Liver (tissue), 9 donors: ENCODE results near the gene USP6NL. TPM values are rescaled to one million over a fixed set of nuclear protein-coding genes. Genes with fewer than 3 reads are reported as not detected.

Source experiments
- DNase-seq: peaks from one replicate; pipeline ENCODE4 v3.0.0-alpha.2; 2017; ENCODE audit warnings: low spot score
- H3K27ac ChIP-seq, 2 donors: one replicate each; pipeline ENCODE4 v1.7.0; 2013; ENCODE audit warnings: inconsistent platforms in 2 of 2, low read length in 2 of 2, control low read depth in 1 of 2, low read depth in 1 of 2, mild to moderate bottlenecking in 1 of 2
- H3K27me3 ChIP-seq, 4 donors: one replicate each; pipeline versions ENCODE4 v1.6.1 to v1.7.0; 2013; ENCODE audit warnings: low read length in 3 of 4, inconsistent platforms in 1 of 4, mild to moderate bottlenecking in 1 of 4, moderate library complexity in 1 of 4; ENCODE audit not compliant: control insufficient read depth in 4 of 4, insufficient read depth in 4 of 4
- H3K36me3 ChIP-seq, 4 donors: one replicate each; pipeline versions ENCODE4 v1.6.1 to v1.7.0; 2013; ENCODE audit warnings: low read length in 3 of 4, mild to moderate bottlenecking in 3 of 4, low read depth in 1 of 4, moderate library complexity in 1 of 4; ENCODE audit not compliant: control insufficient read depth in 4 of 4, insufficient read depth in 3 of 4
- H3K4me1 ChIP-seq, 4 donors: one replicate each; pipeline versions ENCODE4 v1.6.1 to v1.7.0; 2013; ENCODE audit warnings: low read length in 3 of 4, mild to moderate bottlenecking in 3 of 4, moderate library complexity in 1 of 4; ENCODE audit not compliant: control insufficient read depth in 4 of 4, insufficient read depth in 4 of 4
- H3K4me3 ChIP-seq, 3 donors: one replicate each; pipeline versions ENCODE4 v1.6.1 to v1.7.0; 2013; ENCODE audit warnings: low read length in 3 of 3, control low read depth in 1 of 3, low read depth in 1 of 3, mild to moderate bottlenecking in 1 of 3
- H3K9ac ChIP-seq, 2 donors: one replicate each; pipeline ENCODE4 v1.7.0; 2013; ENCODE audit warnings: low read length in 2 of 2, mild to moderate bottlenecking in 2 of 2, moderate library complexity in 2 of 2, control low read depth in 1 of 2, low read depth in 1 of 2
- H3K9me3 ChIP-seq, 4 donors: one replicate each; pipeline versions ENCODE4 v1.6.1 to v1.7.0; 2013; ENCODE audit warnings: low read length in 3 of 4; ENCODE audit not compliant: control insufficient read depth in 4 of 4
- ATF3 ChIP-seq: IDR thresholded peaks from 2 replicates; pipeline ENCODE4 v1.6.1; 2016; ENCODE audit warnings: antibody characterized with exemption
- EGR1 ChIP-seq, 2 donors: IDR thresholded peaks; 2 replicates each; pipeline ENCODE4 v1.6.1; 2016 to 2018; ENCODE audit warnings: antibody characterized with exemption in 2 of 2, low read depth in 2 of 2
- FOXA1 ChIP-seq: IDR thresholded peaks from 2 replicates; pipeline ENCODE4 v1.6.1; 2016; ENCODE audit warnings: antibody characterized with exemption
- FOXA2 ChIP-seq: IDR thresholded peaks from 2 replicates; pipeline ENCODE4 v1.6.1; 2016; ENCODE audit warnings: antibody characterized with exemption
- GABPA ChIP-seq, 2 donors: IDR thresholded peaks in 1 of 2; conservative IDR thresholded peaks in 1 of 2; 2 replicates each; pipeline ENCODE4 v1.6.1; 2016; ENCODE audit warnings: antibody characterized with exemption in 2 of 2, mild to moderate bottlenecking in 1 of 2, moderate library complexity in 1 of 2
- HNF4A ChIP-seq, 2 donors: conservative IDR thresholded peaks; 2 replicates each; pipeline ENCODE4 v1.6.1; 2016; ENCODE audit warnings: antibody characterized with exemption in 2 of 2, mild to moderate bottlenecking in 2 of 2
- HNF4G ChIP-seq: IDR thresholded peaks from 2 replicates; pipeline ENCODE4 v1.6.1; 2016; ENCODE audit warnings: antibody characterized with exemption
- JUND ChIP-seq, 2 donors: IDR thresholded peaks; 2 replicates each; pipeline ENCODE4 v1.6.1; 2016; ENCODE audit warnings: antibody characterized with exemption in 2 of 2
- MAX ChIP-seq: IDR thresholded peaks from 2 replicates; pipeline ENCODE4 v1.6.1; 2016; ENCODE audit warnings: antibody characterized with exemption
- NR2F2 ChIP-seq: IDR thresholded peaks from 2 replicates; pipeline ENCODE4 v1.6.1; 2016; ENCODE audit warnings: antibody characterized with exemption
- RAD21 ChIP-seq, 2 donors: IDR thresholded peaks; 2 replicates each; pipeline ENCODE4 v1.6.1; 2016; ENCODE audit warnings: antibody characterized with exemption in 2 of 2, mild to moderate bottlenecking in 2 of 2
- REST ChIP-seq: IDR thresholded peaks from 2 replicates; pipeline ENCODE4 v1.6.1; 2016; ENCODE audit warnings: antibody characterized with exemption, mild to moderate bottlenecking
- RXRA ChIP-seq, 2 donors: IDR thresholded peaks; 2 replicates each; pipeline ENCODE4 v1.6.1; 2017 to 2018; ENCODE audit warnings: antibody characterized with exemption in 2 of 2, mild to moderate bottlenecking in 1 of 2
- SP1 ChIP-seq: IDR thresholded peaks from 2 replicates; pipeline ENCODE4 v1.6.1; 2018; ENCODE audit warnings: antibody characterized with exemption, mild to moderate bottlenecking
- TAF1 ChIP-seq: conservative IDR thresholded peaks from 2 replicates; pipeline ENCODE4 v1.6.1; 2016; ENCODE audit warnings: antibody characterized with exemption, mild to moderate bottlenecking
- YY1 ChIP-seq: IDR thresholded peaks from 2 replicates; pipeline ENCODE4 v1.6.1; 2016; ENCODE audit warnings: antibody characterized with exemption, mild to moderate bottlenecking
- ZBTB33 ChIP-seq: IDR thresholded peaks from 2 replicates; pipeline ENCODE4 v1.6.1; 2016; ENCODE audit warnings: antibody characterized with exemption
- WGBS: extraction: QIAGEN DNeasy Blood & Tissue Kit; methylation state at CpG from one replicate; pipeline ENCODE4 v1.1.7; 2013; 5-methylcytosine and 5-hydroxymethylcytosine counted together
- polyA plus RNA-seq, 2 donors: library from polyadenylated mRNA; stranded (reverse) in 1 of 2; unstranded in 1 of 2; fragments of 200-250 nt in 1 of 2; fragments of >200 nt in 1 of 2; fragmentation: Nextera tagmentation in 1 of 2; extraction: Ambion mirVana in 1 of 2; gene quantifications; one replicate each; pipeline versions ENCODE4 v1.2.1 to v1.2.3, GENCODE V29; 2013 to 2015
- total RNA-seq, 2 donors: library from RNA; depleted of rRNA; stranded (reverse); fragments of >200 nt; gene quantifications; one replicate each; pipeline ENCODE4 v1.2.3, GENCODE V29; 2014
- donor health status: healthy.
- donor health status: healthy.
- donor health status: healthy.
- donor health status: healthy.
- donor health status: healthy.

USP6NL gene
- total and polyA plus RNA-seq, 4 donors, result 3.8 to 15.0 (median 10.2) TPM

GRCh38 chr10:11551916-11552602, 59.4 kb downstream of the USP6NL start:
- H3K4me1 ChIP-seq, result peaks cover 0 to under 1% (median 0%) of the 10 kb centered on the region in 4 donors
- 82% methylated on average over 4 of the region's 4 CpGs for WGBS
- peaks cover 0 to 2% (median 0%) of the 10 kb centered on the region in 4 donors for H3K36me3 ChIP-seq
- no peak for DNase-seq
- no peaks in the 10 kb centered on the region for H3K9me3 ChIP-seq
- peak overlapping the region; percentile 61 to 63 for H3K27ac ChIP-seq
- H3K27me3 ChIP-seq, result no peaks in the 10 kb centered on the region
- TF ChIP-seq TAF1 (no peak), HNF4A (conservative IDR thresholded peaks at IDR 0.05) (no peak), ZBTB33 (no peak), REST (no peak), JUND (IDR thresholded peaks at IDR 0.05) (peak; percentile 25 to 87), RXRA (IDR thresholded peaks at IDR 0.05) (no peak), MAX (no peak)
- no peak overlapping the region for H3K4me3 ChIP-seq
- H3K9ac ChIP-seq, result no peak overlapping the region

GRCh38 chr10:11551104-11551503, 60.3 kb downstream of the USP6NL start:
- WGBS, result 94% methylated on average over 4 of the region's 4 CpGs
- H3K9ac ChIP-seq, result no peak overlapping the region
- no peak for DNase-seq
- no peaks in the 10 kb centered on the region for H3K9me3 ChIP-seq
- no peaks in the 10 kb centered on the region for H3K27me3 ChIP-seq
- peaks cover 0 to 2% (median 0%) of the 10 kb centered on the region in 4 donors for H3K36me3 ChIP-seq
- H3K4me1 ChIP-seq, result peaks cover 0 to 1% (median 0%) of the 10 kb centered on the region in 4 donors
- H3K27ac ChIP-seq, result no peak overlapping the region
- no peak for TF ChIP-seq FOXA1
- TF ChIP-seq NR2F2, result no peak
- TF ChIP-seq TAF1, result no peak
- TF ChIP-seq HNF4G, result no peak
- no peak for TF ChIP-seq EGR1 (IDR thresholded peaks at IDR 0.05; ENCODE audit: low read depth in 2 of 2)
- no peak for TF ChIP-seq FOXA2
- TF ChIP-seq ATF3, result no peak
- no peak for TF ChIP-seq REST
- TF ChIP-seq JUND (IDR thresholded peaks at IDR 0.05), result no peak
- TF ChIP-seq ZBTB33, result no peak
- no peak for TF ChIP-seq YY1
- TF ChIP-seq GABPA (IDR thresholded peaks at IDR 0.05 in 1 of 2, conservative IDR thresholded peaks at IDR 0.05 in 1 of 2), result no peak
- TF ChIP-seq SP1, result no peak
- no peak for TF ChIP-seq RAD21 (IDR thresholded peaks at IDR 0.05)
- no peak for TF ChIP-seq HNF4A (conservative IDR thresholded peaks at IDR 0.05)
- no peak for TF ChIP-seq RXRA (IDR thresholded peaks at IDR 0.05)
- H3K4me3 ChIP-seq, result no peak overlapping the region
